HG02798 (cell line): ENCODE data around the gene TENM3.

Experiments used
- ATAC-seq: cut with Tn5 transposase; IDR thresholded peaks from one replicate; pipeline ENCODE4 v1.9.1; 2021; ENCODE audit warnings: mild to moderate bottlenecking; ENCODE audit not compliant: unreplicated experiment, poor library complexity

Gene TENM3

GRCh38 chr4:182583703-182584415 lies 340.7 kb downstream of the TENM3 start:
- no peak for ATAC-seq

GRCh38 chr4:182585321-182585720 lies 342.1 kb downstream of the TENM3 start:
- no peak for ATAC-seq

- ATAC-seq, result no peak
These were observed 345.9 kb downstream of the TENM3 start for GRCh38 chr4:182589100-182589499.

- ATAC-seq, result no peak
These were observed 350.2 kb downstream of the TENM3 start for GRCh38 chr4:182593402-182593801.

GRCh38 chr4:182593864-182594263 lies 350.7 kb downstream of the TENM3 start:
- no peak for ATAC-seq

- ATAC-seq, result no peak
These were observed 356.9 kb downstream of the TENM3 start for GRCh38 chr4:182600093-182600492.

- no peak for ATAC-seq
These were observed 357.7 kb downstream of the TENM3 start for GRCh38 chr4:182600856-182601255.

- no peak for ATAC-seq
These were observed 361.0 kb downstream of the TENM3 start for GRCh38 chr4:182604161-182604622.

GRCh38 chr4:182604953-182605352 lies 361.8 kb downstream of the TENM3 start:
- ATAC-seq, result no peak

- no peak for ATAC-seq
These were observed 365.3 kb downstream of the TENM3 start for GRCh38 chr4:182608525-182608924.

- no peak for ATAC-seq
These were observed 373.3 kb downstream of the TENM3 start for GRCh38 chr4:182616476-182616875.

- ATAC-seq, result no peak
These were observed 376.5 kb downstream of the TENM3 start for GRCh38 chr4:182619660-182620059.

GRCh38 chr4:182620111-182620980 lies 377.1 kb downstream of the TENM3 start:
- no peak for ATAC-seq

GRCh38 chr4:182624281-182624680 lies 381.1 kb downstream of the TENM3 start:
- ATAC-seq, result no peak

- no peak for ATAC-seq
These were observed 382.0 kb downstream of the TENM3 start for GRCh38 chr4:182625193-182625592.

- no peak for ATAC-seq
These were observed 384.8 kb downstream of the TENM3 start for GRCh38 chr4:182627996-182628395.

- ATAC-seq, result no peak
These were observed 385.3 kb downstream of the TENM3 start for GRCh38 chr4:182628544-182628943.

- ATAC-seq, result no peak
These were observed 385.9 kb downstream of the TENM3 start for GRCh38 chr4:182629096-182629495.

GRCh38 chr4:182640491-182640890 lies 397.3 kb downstream of the TENM3 start:
- no peak for ATAC-seq

- ATAC-seq, result no peak
These were observed 397.7 kb downstream of the TENM3 start for GRCh38 chr4:182640932-182641331.

- ATAC-seq, result peak; percentile 57
These were observed 399.6 kb downstream of the TENM3 start for GRCh38 chr4:182642831-182643230.
